Neural crest cell (in vitro differentiated cells): ENCODE data around the gene WRNIP1. TPM values are rescaled to one million over a fixed set of nuclear protein-coding genes. Genes with fewer than 3 reads are reported as not detected.

Experiments used
- DNase-seq: peaks from one replicate; pipeline ENCODE4 v3.0.0; 2021; ENCODE audit warnings: low read depth, mixed read lengths, low spot score
- H3K27ac Mint-ChIP-seq: one replicate; pipeline ENCODE4 v1.8.0; 2021; ENCODE audit warnings: mild to moderate bottlenecking, mixed read lengths; ENCODE audit not compliant: unreplicated experiment
- H3K27me3 Mint-ChIP-seq: 2 replicates; pipeline ENCODE4 v1.8.0; 2021; ENCODE audit warnings: low read depth, mild to moderate bottlenecking, mixed read lengths
- H3K36me3 Mint-ChIP-seq: 2 replicates; pipeline ENCODE4 v1.8.0; 2021; ENCODE audit warnings: low read depth, mild to moderate bottlenecking, mixed read lengths
- H3K4me1 Mint-ChIP-seq: 2 replicates; pipeline ENCODE4 v1.8.0; 2021; ENCODE audit warnings: mixed read lengths
- H3K4me3 Mint-ChIP-seq: one replicate; pipeline ENCODE4 v1.8.0; 2021; ENCODE audit warnings: mild to moderate bottlenecking, mixed read lengths
- H3K9me3 Mint-ChIP-seq: 2 replicates; pipeline ENCODE4 v1.8.0; 2021; ENCODE audit warnings: mixed read lengths
- CTCF ChIP-seq: fragments of 200-600 bp; sonication (generic); conservative IDR thresholded peaks from 2 replicates; pipeline ENCODE4 v1.5.0; 2021; ENCODE audit warnings: antibody characterized with exemption, mild to moderate bottlenecking
- total RNA-seq: library from RNA; stranded (reverse); gene quantifications from 2 replicates; pipeline ENCODE4 v1.2.1, GENCODE V29; 2021

The WRNIP1 gene
- total RNA-seq, 1 donor from 2014 or later = 46.2 TPM

DNA sequence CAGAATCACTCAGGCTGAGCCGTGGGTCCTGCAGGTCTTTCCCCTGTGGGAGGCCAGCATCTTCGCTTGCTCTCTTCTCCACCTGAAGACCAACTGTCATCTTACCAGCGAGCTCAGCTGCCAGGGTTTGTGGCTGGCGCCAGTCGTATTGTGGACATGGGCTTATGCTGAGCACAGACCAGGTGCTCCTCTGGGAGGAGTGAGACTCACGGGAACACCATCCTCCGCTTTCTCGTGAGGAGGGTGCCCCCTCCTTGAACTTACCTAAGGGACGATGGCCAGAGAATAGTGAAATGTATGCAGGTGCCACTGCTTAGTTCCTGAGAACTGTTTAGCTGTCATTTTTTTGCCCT is 17.1 kb downstream of the WRNIP1 start:
- no peak overlapping the region for H3K27ac Mint-ChIP-seq
- no peak overlapping the region for H3K4me3 Mint-ChIP-seq
- H3K9me3 Mint-ChIP-seq = no peaks in the 10 kb centered on the region
- H3K36me3 Mint-ChIP-seq = peaks cover 8% of the 10 kb centered on the region
- no peak for TF ChIP-seq CTCF
- DNase-seq = no peak
- H3K4me1 Mint-ChIP-seq = peaks cover 6% of the 10 kb centered on the region
- no peaks in the 10 kb centered on the region for H3K27me3 Mint-ChIP-seq

GRCh38 chr6:2782825-2783187 is 17.6 kb downstream of the WRNIP1 start:
- no peak overlapping the region for H3K4me3 Mint-ChIP-seq
- H3K27ac Mint-ChIP-seq = no peak overlapping the region

DNA sequence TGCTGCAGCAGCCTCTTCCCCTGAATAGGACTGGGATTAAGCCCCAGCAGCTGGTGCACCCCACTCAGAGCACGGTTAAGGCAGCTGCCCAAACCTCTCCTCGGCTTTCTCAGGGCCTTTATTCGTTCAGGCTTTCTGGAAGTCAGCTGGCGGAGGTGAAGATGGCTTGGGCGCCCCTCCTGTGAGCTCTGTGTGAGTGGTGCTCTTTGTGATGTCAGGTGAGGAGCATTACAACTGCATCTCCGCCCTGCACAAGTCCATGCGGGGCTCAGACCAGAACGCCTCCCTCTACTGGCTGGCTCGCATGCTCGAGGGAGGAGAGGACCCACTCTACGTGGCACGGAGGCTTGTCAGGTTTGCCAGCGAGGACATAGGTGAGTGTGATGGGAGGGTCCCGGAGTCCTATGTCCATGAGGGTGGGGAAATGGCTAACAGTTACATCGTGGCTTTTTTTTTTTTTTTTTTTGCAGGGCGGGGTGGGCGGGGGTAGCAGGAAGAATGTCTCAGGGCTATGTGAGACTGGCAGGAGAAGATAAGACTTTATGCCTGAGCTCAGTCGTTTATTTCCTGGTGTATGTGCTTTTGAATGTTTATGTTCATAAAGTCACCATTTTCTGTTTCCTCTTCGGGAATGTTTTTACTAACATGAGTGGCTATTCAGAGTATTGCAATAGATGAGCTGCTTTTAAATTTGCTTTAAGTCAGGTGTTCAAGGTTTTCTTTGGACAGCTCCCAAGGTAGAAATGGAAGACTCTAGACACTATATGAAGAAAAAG is 18.2 kb downstream of the WRNIP1 start:
- Mint-ChIP-seq H3K27me3 (no peaks in the 10 kb centered on the region), H3K9me3 (no peaks in the 10 kb centered on the region), H3K36me3 (peaks cover 14% of the 10 kb centered on the region), H3K4me1 (peaks cover 6% of the 10 kb centered on the region), H3K27ac (no peak overlapping the region), H3K4me3 (no peak overlapping the region)
- no peak for TF ChIP-seq CTCF
- no peak for DNase-seq

More at GRCh38 chr6:2782825-2783187, 17.6 kb downstream of the WRNIP1 start:
- TF ChIP-seq CTCF = no peak
- Mint-ChIP-seq H3K9me3 (no peaks in the 10 kb centered on the region), H3K36me3 (peaks cover 12% of the 10 kb centered on the region), H3K4me1 (peaks cover 6% of the 10 kb centered on the region), H3K27me3 (no peaks in the 10 kb centered on the region)
- no peak for DNase-seq

DNA sequence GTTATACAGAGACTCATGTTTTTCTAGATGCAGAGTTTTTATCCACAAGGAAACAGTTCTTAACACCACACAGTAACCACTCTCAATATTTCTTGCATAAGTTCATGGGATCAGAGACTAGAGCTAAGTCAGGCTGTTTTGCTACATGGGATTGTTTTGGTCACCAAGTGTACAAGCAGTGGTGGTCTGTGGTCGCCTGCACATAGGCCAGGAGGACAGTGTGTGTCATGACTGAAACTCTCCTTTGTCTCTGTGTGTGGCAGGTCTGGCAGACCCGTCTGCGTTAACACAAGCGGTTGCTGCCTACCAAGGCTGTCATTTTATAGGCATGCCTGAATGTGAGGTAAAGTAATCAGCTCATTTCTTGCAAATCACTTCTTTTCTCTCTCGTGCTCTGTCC is 18.9 kb downstream of the WRNIP1 start:
- DNase-seq = no peak
- Mint-ChIP-seq H3K36me3 (peaks cover 14% of the 10 kb centered on the region), H3K4me1 (peaks cover 6% of the 10 kb centered on the region), H3K4me3 (no peak overlapping the region), H3K27ac (no peak overlapping the region), H3K27me3 (no peaks in the 10 kb centered on the region), H3K9me3 (no peaks in the 10 kb centered on the region)
- TF ChIP-seq CTCF = no peak

GRCh38 chr6:2784930-2785329 is 19.7 kb downstream of the WRNIP1 start:
- Mint-ChIP-seq H3K9me3 (no peaks in the 10 kb centered on the region), H3K36me3 (peaks cover 14% of the 10 kb centered on the region), H3K27me3 (no peaks in the 10 kb centered on the region), H3K27ac (no peak overlapping the region), H3K4me3 (no peak overlapping the region), H3K4me1 (peaks cover 6% of the 10 kb centered on the region)
- no peak for DNase-seq
- no peak for TF ChIP-seq CTCF
